Loucy (cell line): ENCODE data around the gene CDKL1.

ENCODE experiments used
- H2AFZ ChIP-seq: fragments of 200-600 bp; sonication (generic); 2 replicates; pipeline ENCODE4 v1.6.0; 2016; ENCODE audit warnings: antibody characterized with exemption, mild to moderate bottlenecking, low read length, moderate library complexity
- H3F3A ChIP-seq: fragments of 200-600 bp; 2 replicates; pipeline ENCODE4 v1.6.0; 2016; ENCODE audit warnings: antibody characterized with exemption, low read depth, mild to moderate bottlenecking
- H3K27me3 ChIP-seq: fragments of 200-600 bp; sonication (generic); 2 replicates; pipeline ENCODE4 v1.6.1; 2014; ENCODE audit warnings: low read length, mild to moderate bottlenecking; ENCODE audit not compliant: insufficient read depth, poor library complexity, severe bottlenecking
- H3K36me3 ChIP-seq: fragments of 200-600 bp; sonication (generic); 2 replicates; pipeline ENCODE4 v1.6.1; 2016; ENCODE audit warnings: low read length; ENCODE audit not compliant: insufficient read depth
- H3K4me1 ChIP-seq: fragments of 200-600 bp; sonication (generic); 2 replicates; pipeline ENCODE4 v1.5.1; 2014; ENCODE audit warnings: low read length, mild to moderate bottlenecking; ENCODE audit not compliant: insufficient read depth, poor library complexity, severe bottlenecking
- H3K4me2 ChIP-seq: fragments of 200-600 bp; sonication (generic); 2 replicates; pipeline ENCODE4 v1.6.0; 2014; ENCODE audit warnings: antibody characterized with exemption, low read length, low read depth, mild to moderate bottlenecking; ENCODE audit not compliant: poor library complexity, severe bottlenecking
- H3K4me3 ChIP-seq: fragments of 200-600 bp; sonication (generic); 2 replicates; pipeline ENCODE4 v1.5.1; 2014; ENCODE audit warnings: low read length, mild to moderate bottlenecking, mixed read lengths; ENCODE audit not compliant: poor library complexity, severe bottlenecking
- H3K79me2 ChIP-seq: fragments of 200-600 bp; sonication (generic); 2 replicates; pipeline ENCODE4 v1.6.1; 2014; ENCODE audit warnings: low read length; ENCODE audit not compliant: insufficient read depth
- H3K9ac ChIP-seq: fragments of 200-600 bp; sonication (generic); 2 replicates; pipeline ENCODE4 v1.6.0; 2014; ENCODE audit warnings: mild to moderate bottlenecking, low read depth, low read length, moderate library complexity; ENCODE audit not compliant: poor library complexity, severe bottlenecking
- H3K9me2 ChIP-seq: fragments of 200-600 bp; sonication (generic); replicated peaks from 2 replicates; pipeline ENCODE4 v1.6.1; 2016; ENCODE audit warnings: low read depth, low read length, mixed read lengths
- H3K9me3 ChIP-seq: fragments of 200-600 bp; sonication (generic); 2 replicates; pipeline ENCODE4 v1.6.1; 2014; ENCODE audit warnings: mild to moderate bottlenecking, antibody characterized with exemption, low read length, low read depth; ENCODE audit not compliant: insufficient read depth
- H4K20me1 ChIP-seq: fragments of 200-600 bp; sonication (generic); 2 replicates; pipeline ENCODE4 v1.6.0; 2014; ENCODE audit warnings: antibody characterized with exemption, low read length, mild to moderate bottlenecking; ENCODE audit not compliant: insufficient read depth, poor library complexity, severe bottlenecking
- EZH2phosphoT487 ChIP-seq: fragments of 200-600 bp; IDR thresholded peaks from 2 replicates; pipeline ENCODE4 v1.6.1; 2018; ENCODE audit warnings: antibody characterized with exemption, mild to moderate bottlenecking, moderate library complexity, borderline replicate concordance
- TF ChIP-seq, protein P1 (sequence below): fragments of 200-600 bp; sonication (generic); conservative IDR thresholded peaks from 2 replicates; pipeline ENCODE4 v1.5.1; 2014; ENCODE audit warnings: mild to moderate bottlenecking, antibody characterized with exemption, low read length

The CDKL1 gene

DNA sequence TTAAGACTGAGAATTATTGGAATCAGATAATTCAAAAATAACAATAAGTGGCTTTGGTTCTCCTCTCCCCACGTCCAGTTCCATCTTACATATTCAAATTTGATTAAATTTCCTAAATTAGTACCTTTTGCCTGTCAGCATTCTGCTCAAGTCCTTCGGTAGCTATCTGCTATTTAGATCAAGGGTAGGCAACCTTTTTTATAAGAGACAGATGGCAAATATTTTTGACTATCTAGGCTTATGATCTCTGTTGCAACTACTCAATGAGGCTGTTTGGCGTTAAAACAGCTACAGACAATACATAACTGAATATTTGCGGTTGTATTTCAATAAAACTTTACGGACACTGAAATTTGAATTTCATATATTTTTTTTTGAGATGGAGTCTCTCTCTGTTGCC, 106.4 kb downstream of the CDKL1 start:
- Histone ChIP-seq H3K9me3 (no peaks in the 10 kb centered on the region), H3K4me1 (no peaks in the 10 kb centered on the region), H3K9me2 (no peaks in the 10 kb centered on the region), H3K36me3 (peaks cover 17% of the 10 kb centered on the region; the same call in 1 of the 2 replicates), H2AFZ (no peak overlapping the region), H3K4me3 (no peak overlapping the region), H3K79me2 (no peaks in the 10 kb centered on the region), H3K9ac (no peak overlapping the region), H3K27me3 (no peaks in the 10 kb centered on the region), H3K4me2 (no peak overlapping the region), H3F3A (no peaks in the 10 kb centered on the region), H4K20me1 (no peaks in the 10 kb centered on the region)
- TF ChIP-seq EZH2phosphoT487: no peak
- TF ChIP-seq, protein P1, sequence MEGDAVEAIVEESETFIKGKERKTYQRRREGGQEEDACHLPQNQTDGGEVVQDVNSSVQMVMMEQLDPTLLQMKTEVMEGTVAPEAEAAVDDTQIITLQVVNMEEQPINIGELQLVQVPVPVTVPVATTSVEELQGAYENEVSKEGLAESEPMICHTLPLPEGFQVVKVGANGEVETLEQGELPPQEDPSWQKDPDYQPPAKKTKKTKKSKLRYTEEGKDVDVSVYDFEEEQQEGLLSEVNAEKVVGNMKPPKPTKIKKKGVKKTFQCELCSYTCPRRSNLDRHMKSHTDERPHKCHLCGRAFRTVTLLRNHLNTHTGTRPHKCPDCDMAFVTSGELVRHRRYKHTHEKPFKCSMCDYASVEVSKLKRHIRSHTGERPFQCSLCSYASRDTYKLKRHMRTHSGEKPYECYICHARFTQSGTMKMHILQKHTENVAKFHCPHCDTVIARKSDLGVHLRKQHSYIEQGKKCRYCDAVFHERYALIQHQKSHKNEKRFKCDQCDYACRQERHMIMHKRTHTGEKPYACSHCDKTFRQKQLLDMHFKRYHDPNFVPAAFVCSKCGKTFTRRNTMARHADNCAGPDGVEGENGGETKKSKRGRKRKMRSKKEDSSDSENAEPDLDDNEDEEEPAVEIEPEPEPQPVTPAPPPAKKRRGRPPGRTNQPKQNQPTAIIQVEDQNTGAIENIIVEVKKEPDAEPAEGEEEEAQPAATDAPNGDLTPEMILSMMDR: no peak

DNA sequence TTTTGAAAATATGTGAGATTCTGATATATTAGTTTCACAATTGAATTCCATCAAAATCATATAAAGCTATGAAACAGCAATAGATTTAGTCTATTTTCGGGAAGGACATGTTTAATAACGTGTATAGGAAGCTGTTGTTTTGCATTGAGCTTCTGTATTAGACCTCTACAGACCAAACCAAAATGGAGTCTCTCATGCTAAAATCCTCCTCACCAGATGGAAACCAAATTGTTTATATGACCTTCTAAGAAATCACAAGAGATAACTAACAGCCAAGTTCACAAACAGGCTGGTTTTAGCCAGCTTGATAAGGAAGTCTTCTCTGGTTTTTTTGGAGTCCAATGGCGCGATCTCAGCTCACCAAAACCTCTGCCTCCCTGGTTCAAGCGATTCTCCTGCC, 108.5 kb downstream of the CDKL1 start:
- Histone ChIP-seq H3K4me3 (no peak overlapping the region), H3K9me3 (no peaks in the 10 kb centered on the region), H3K9ac (no peak overlapping the region), H3K79me2 (no peaks in the 10 kb centered on the region), H3K36me3 (peaks cover 8% of the 10 kb centered on the region; the same call in 1 of the 2 replicates), H3F3A (no peaks in the 10 kb centered on the region), H3K9me2 (no peaks in the 10 kb centered on the region), H4K20me1 (no peaks in the 10 kb centered on the region), H3K4me2 (no peak overlapping the region), H3K4me1 (no peaks in the 10 kb centered on the region), H2AFZ (no peak overlapping the region), H3K27me3 (no peaks in the 10 kb centered on the region)
- TF ChIP-seq, protein P1: no peak
- TF ChIP-seq EZH2phosphoT487: no peak

DNA sequence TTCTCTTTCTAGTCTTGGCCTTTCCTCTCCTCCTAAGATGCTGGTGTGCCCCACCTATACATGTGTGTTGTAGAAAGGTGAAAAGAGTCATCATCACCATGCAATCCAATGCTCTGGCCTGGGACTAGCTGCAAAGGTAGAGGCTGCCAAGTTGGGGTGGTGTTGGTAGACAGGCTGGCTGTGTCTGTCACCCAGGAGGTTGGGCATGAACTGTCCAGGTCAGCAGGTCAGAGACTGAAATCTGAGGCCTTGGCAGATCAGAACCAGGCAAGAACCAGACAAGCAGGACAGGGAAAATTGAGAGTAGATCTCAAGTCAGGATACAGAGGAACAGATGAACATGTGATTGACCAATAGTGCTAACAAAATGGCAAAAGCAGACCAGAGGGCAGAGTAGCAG, 110.8 kb downstream of the CDKL1 start:
- Histone ChIP-seq H3K4me1 (no peaks in the 10 kb centered on the region), H3K36me3 (no peaks in the 10 kb centered on the region), H4K20me1 (no peaks in the 10 kb centered on the region), H3K79me2 (no peaks in the 10 kb centered on the region), H3K4me2 (no peak overlapping the region), H3K9ac (no peak overlapping the region), H3K9me2 (no peaks in the 10 kb centered on the region), H3F3A (no peaks in the 10 kb centered on the region), H3K4me3 (no peak overlapping the region), H2AFZ (no peak overlapping the region), H3K27me3 (no peaks in the 10 kb centered on the region), H3K9me3 (no peaks in the 10 kb centered on the region)
- TF ChIP-seq, protein P1: no peak
- no peak for TF ChIP-seq EZH2phosphoT487
